GM18499 (cell line): ENCODE data around the gene GRID2.

ENCODE experiments used
- ATAC-seq: cut with Tn5 transposase; IDR thresholded peaks from one replicate; pipeline ENCODE4 v1.9.1; 2021; ENCODE audit warnings: moderate number of reproducible peaks; ENCODE audit not compliant: insufficient read depth, unreplicated experiment

Gene GRID2

DNA sequence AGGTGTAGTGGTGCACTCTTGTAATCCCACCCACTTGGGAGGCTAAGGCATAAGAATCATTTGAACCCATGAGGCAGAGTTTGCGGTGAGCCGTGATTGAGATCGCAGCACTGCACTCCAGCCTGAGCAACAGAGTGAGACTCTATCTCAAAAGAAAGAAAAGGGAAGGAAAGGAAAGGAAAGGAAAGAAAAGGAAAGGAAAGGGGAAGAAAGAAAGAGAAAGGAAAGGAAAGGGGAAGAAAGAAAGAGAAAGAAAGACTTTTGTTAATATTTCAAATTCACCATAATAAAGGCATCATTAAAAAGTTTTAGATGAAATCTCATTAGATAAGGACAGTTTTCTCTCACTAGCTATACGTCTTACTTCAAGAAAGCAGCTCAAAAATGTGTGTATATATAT is 864.3 kb downstream of the GRID2 start:
- ATAC-seq = no peak

DNA sequence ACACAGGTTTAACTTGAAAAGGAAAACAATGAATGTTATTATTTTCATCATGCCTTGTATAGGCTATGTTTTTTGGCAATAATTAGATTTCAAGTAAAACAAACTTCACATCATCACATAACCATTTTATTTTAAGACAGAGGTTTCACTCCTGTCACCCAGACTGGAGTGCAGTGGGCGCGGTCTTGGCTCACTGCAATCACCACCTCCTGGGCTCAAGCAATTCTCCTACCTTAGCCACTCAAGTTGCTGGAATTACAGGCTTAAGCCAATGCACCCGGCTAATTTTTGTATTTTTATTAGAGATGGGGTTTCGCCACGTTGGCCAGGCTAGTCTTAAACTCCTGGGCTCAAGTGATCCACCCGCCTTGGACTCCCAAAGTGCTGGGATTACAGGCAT is 866.2 kb downstream of the GRID2 start:
- ATAC-seq = no peak

DNA sequence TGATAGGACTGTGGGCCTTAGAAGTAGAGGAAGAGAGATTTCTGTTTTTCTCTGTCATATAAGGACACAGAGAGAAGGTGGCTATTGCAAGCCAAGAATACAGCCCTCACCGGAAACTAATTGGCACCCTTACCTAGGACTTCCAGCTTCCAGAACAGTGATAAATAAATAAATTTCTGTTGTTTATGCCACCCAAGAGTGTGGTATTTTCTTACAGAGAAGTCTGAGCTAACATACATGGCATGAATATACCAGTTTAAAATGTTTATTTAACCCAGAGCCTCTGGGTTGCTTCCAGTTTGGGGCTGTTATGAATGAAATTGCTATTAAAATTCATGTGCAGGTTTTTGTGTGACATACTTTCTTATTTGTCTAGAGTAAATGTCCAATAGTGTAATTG is 870.8 kb downstream of the GRID2 start:
- ATAC-seq = no peak

DNA sequence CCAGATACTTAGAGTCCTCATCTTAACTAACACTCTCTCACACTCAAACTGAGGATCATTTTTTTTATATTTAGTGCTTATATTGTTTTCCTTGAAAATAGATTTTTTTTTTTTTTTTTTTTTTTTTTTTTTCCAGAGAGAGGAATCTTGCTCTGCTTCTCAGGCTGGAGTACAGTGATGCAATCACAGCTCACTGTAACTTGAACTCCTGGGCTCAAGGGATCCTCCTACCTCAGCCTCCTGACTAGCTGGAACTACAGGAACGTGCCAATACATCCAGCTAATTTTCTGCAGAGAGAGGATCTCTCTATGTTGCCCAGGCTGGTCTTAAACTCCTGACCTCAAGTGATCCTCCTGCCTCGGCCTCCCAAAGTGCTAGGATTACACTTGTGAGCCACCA is 874.5 kb downstream of the GRID2 start:
- ATAC-seq = no peak

DNA sequence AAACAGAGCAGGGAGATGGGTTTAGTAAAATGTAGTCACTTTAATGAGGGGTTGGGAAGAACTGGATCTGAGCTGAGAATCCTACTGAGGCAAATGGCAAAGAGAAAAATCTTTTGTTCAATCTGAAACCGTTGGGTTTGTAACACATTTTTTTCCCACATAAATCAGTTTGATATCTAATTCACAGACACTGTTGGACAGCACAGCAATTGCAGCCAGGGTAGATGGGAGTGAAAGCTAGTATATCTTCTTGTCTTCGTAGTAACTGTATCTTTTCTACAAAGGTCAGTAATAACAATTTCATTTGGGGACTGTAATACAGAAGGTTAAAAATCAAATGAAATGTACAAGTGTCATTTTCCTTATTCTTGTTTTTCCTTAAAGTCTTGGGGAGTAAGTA is 875.3 kb downstream of the GRID2 start:
- ATAC-seq = no peak

DNA sequence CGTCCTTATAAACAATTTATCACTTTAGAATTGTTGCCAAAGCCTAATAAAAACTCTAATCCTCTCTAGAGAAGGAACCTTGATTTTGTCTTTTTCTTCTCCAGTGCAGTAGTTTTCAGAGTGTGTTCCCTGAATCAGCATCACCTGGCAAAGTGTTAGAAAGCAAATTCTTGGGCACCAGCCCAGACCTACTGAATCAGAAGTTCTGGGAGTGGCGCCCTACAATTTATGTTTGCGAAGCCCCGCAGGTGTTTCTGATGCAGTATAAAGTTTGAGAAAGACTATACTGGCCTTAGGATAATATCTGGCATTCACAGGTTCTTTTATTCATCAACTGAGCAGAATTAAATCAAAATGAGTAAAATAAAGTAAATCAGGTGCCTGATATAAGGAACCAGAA is 879.0 kb downstream of the GRID2 start:
- ATAC-seq = no peak

DNA sequence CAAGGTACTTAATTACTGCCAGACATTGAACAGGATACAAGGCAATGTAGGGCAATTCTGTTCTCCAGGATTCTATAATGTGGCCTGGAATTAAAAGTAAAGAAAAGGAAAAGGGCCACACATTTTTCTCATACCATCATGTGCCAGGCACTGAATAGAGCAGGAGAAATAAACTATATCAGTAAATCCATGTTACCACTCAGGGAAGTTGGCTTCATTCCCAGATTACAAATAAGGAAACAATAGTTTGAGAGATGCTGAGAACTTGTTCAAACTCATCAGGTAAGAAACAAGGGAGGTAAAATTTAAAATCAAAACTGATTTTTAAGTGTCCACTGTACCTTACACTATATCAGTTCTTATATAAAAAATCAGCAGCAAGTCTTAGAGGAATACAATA is 879.8 kb downstream of the GRID2 start:
- ATAC-seq = no peak

DNA sequence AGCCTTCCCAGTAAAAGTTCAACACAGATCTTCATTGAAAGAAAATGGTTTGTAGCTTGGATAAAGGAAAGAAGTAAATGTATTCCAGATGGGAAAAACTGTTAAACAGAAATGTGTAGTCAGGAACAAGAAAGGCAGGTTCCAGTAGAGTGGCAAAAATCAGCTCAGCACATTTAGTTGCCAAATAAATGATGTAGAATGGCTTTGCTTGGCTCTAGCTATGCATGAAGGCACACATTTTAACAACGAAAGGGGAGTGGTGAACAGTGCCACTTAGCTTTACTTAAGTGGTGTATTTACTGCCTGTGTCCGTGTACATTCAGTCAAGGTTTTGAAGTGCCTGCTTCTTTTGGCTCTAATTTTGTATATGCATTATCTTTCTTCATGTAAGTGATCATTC is 880.3 kb downstream of the GRID2 start:
- ATAC-seq = no peak

DNA sequence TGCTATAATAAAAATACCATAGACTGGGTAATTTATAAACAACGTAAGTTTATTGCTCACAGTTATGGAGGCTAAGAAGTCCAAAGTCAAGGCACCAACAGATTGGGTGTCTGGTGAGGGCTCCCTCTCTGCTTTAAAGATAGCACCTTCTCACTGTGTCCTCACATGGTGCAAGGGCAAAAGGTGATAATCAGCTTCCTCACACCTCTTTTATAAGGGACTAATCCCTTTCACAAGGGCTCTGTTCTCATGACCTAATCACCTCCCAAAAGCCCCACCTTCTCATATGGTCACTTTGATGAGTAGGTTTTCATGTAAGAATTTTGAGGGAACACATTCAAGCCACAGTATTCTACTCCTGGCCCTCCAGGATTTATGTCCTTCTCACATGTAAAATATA is 883.1 kb downstream of the GRID2 start:
- ATAC-seq = no peak

DNA sequence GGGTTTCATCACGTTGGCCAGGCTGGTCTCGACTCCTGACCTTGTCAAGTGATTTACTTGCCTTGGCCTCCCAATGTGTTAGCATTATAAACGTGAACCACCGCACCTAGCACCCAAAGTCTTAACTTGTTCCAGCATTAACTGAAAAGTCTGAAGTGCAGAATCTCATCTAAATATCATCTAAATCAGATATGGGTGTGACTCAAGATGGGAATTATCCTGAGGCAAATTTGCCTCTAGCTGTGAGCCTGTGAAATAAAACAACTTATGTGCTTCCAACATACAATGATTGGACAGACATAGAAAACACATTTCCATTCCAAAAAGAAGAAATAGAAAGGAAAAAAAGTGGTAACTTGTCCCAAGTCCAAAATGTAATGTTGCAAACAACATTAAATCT is 883.7 kb downstream of the GRID2 start:
- ATAC-seq = no peak

DNA sequence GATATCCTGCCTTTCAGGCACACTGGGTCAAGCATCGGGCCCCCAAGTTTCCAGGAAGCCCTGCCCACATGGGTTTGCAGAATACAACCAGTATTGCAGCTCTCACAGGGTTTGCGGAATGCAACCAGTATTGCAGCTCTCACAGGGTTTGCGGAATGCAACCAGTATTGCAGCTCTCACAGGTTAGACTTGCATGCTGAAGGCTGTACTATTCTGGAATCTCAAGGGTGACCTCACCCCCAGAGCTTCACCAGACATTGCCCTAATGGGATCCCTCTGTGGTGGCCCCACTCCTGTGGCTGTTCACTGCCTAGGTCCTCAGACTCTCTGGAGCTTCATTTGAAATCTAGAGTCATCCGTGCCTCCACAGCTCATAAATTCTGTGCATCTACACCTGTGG is 884.1 kb downstream of the GRID2 start:
- no peak for ATAC-seq

DNA sequence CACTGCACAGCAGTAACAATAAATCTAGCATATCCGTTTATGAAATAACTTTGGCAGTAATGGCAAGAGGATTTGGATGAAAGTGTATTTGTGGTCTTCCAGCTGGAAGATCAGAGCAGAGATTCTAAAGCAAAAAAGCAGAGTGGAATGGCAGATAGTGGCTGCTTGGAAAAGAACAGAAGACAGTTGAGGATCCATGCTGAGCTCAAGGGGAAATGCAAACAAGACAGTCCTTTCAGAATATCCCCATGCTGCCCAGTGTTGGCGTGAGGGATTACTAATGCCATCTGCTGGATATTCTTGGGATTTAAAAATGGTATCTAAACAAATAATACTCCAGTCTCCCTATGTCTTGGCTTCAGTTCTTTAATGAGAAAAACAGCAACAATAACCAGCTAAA is 895.7 kb downstream of the GRID2 start:
- no peak for ATAC-seq

DNA sequence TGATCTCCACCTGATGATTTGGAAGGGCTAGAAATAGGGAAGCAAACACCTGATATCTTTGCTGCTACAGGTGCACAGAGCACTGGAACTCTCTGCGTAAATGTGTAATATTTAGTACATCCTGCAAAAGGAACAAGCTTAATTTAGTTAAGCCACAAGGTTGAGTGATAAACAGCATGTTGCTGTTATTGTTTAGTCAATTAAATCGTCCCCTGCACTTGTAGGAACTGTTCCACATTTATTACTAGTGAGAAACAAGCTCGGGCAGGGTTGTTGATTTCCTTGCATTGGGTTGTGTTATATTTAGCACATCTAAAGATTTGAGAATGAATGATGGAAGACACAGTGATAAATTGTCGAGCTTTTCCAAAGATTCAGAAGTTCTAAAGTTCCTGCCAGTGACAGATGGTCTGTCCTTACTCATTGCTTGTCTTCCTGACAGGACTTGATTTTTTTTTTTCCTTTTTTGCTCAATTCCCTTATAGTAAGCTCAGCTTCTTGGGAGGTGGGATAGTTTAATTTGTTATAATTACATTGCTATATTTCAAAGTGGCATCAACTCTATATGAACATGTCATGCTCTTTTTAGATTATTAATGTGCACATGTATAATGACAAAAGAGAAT is 897.8 kb downstream of the GRID2 start:
- ATAC-seq = no peak

DNA sequence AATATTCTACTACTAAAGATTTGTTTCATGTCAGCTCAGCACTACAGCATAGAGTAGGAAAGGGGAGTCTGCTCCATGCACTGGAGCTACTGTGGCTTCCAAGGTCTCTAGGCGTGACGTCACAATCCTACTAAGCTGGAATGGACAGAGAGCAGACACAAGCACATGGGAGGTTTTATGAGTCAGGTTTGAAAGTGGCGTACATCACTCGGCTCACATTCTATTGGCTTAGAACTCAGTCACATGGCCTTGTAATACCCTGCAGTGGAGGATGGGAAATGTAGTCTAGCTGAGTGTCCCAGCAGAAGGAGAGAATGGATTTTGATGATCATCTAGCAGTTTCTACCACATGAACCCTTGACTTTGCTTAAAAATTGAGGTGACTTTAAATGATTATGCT is 899.9 kb downstream of the GRID2 start:
- ATAC-seq = no peak

DNA sequence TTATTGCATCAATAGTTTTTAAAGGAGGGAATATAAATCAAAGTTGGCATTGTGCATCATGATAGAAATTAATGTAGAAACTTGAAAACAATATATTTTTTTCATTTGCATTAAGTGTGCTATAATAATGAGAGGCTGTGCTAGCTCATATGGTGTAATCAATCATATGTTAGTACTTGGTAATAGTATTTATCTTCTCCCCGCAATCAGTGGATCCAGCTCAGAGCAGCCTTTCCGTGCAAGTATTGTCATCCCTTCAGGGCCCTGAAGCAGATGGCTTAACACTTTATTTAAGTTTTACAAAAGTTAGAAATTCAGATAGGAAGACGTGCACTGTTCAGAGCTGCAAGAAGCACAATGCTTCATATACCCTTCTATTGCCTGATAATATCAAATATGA is 908.5 kb downstream of the GRID2 start:
- no peak for ATAC-seq

DNA sequence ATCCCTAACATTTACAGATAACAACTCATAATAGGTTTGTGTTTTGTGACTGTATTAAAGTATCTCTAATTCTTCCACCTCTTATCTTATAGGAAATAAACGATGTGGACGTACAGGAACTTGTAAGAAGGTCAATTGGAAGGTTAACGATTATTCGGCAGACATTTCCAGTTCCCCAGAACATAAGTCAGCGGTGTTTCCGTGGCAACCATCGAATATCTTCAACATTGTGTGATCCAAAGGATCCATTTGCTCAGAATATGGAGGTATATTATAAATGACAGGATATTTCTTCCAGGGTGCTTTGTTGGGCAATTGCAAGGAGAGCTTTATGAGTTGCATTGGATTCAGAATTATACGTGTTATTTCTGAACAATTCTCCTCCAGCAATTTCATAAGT is 912.9 kb downstream of the GRID2 start:
- no peak for ATAC-seq

DNA sequence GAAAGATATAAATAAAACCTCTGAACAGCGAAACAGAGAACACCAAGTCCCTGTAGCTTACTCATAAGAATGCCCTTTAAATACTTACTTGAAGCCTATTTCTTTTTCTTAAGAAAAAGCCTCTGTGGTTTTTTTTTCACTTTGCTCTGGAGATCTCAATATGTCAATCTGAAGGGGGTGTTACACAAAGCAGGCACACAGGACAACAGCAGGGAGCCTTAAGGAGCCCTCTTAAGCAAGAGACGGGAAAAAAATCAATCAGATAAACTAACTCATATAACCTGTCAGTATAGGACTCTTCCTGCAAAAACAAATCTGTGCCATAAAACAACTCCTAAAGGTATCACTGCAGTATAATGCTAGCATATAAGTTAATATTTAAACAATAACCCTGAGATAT is 913.7 kb downstream of the GRID2 start:
- no peak for ATAC-seq

DNA sequence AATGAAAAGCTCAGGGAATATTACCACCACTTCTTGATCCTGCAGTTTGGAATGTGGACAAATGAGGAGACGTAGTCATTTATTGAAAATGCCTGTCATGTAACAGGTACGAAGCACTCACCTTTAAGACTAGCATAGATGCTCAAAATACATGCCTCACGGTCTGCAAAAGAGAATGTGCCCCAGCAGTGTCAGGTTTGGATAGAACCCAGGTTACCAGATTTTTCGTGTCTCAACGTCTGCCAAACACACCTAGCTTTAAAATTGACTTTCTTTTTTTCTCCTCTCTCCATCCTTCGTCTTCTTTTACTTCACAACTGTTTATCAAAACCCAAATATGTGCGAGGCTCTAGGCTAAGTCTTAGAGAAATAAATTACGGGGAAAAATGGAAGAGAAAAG is 918.0 kb downstream of the GRID2 start:
- ATAC-seq = no peak

DNA sequence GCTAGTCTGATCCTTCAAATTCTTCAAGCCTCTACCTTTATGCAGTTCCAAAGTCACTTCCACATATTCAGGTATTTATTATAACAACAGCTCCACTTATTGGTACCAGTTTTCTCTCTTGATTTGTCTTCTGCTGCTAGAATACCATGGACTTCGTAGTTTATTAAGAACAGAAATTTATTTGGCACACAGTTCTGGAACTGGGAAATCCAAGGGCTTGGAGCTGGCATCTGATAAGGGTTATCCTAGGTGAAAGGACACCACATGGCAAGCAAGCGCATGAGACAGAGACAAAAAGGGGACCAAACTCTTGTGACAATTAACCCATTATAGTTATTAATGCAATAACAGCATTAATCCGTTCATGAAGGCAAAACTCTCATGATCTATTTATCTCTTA is 924.3 kb downstream of the GRID2 start:
- ATAC-seq = no peak

DNA sequence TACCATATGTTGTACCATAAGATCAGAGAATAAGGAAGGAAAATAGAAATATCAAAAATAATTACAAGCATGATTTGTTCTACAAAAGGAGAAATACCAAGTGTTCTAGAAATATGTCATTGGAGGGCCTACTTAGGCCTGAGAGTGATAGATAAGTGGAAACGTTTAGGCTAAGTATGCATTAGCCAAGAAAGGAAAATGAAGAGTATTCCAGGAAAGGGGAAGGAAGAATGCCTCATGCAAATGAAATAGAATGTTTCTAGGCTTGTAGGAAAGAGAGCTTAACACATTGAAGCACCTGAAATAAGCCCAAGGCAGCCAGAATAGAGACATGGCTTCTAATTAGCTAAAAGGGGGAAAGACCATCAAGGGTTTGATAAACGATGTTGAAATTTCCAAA is 929.1 kb downstream of the GRID2 start:
- no peak for ATAC-seq

DNA sequence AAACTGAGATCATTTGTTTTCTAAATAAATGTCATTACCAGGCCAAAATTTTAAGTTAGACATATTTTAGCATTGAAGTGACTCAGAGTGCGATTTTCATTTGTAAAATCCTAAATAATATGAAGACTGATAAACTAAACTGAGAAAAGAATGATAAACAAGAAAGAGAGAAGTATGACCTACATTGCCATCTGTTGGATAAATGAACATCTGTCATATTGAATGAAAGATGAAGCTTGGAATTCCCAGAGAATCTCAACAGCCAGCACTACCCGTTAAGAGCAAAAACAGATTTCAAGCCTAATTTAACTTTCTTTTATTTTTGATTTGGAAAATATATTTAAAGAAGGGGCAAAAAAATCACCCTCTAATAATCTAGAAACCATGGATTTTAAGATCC is 933.8 kb downstream of the GRID2 start:
- ATAC-seq = no peak

DNA sequence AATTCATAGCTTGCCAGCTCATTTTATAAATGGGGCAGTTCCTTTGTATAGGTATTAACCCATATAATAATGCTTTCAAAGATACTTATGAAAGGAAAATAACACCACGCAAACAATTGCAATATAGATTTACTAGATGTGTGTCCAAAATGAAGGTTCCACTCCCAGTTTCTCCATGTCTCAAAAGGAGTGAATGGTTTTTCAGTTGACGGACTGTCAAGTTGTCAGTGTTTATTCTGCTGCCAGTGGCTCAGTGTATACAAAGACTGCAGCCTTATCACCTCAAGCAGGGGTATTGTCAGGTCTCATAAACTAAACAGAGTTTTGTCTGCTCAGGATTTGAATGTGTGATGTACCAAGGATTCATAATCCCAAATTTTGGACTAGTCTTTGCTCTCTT is 939.5 kb downstream of the GRID2 start:
- no peak for ATAC-seq

DNA sequence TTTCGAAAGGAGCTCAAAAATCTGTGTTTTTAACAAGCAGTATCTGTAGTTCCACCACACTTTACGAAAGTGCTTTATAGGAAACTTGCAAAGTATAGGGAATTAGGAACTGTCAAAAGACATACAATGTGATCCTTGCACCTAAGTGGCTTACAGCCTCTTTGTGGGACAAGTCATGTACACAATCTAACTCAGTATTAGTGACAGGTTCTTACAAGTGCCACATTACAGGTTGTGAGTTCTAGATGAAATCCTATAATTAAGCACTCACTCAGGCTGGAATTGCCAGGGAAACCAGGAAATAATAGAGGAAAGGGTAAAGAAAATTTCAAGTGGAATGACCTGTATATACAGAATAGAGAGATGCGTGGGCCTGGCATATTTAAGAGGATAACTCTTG is 957.4 kb downstream of the GRID2 start:
- ATAC-seq = no peak
